Lower lobe of right lung (tissue), 2 donors: ENCODE results near the gene NDUFB10. TPM values are rescaled to one million over a fixed set of nuclear protein-coding genes. Genes with fewer than 3 reads are reported as not detected.

Experiments
- ATAC-seq, 2 donors: fragments of 200-7000 bp; cut with Tn5 transposase; one replicate each; pipeline ENCODE4 v1.9.1; 2020 to 2022; ENCODE audit warnings: mild to moderate bottlenecking in 2 of 2, moderate library complexity in 2 of 2
- DNase-seq: peaks from one replicate; pipeline ENCODE4 v3.0.0-alpha.2; 2020
- H3K27ac ChIP-seq: fragments of 200-600 bp; one replicate; pipeline ENCODE4 v1.8.0; 2022
- H3K27me3 ChIP-seq: fragments of 200-600 bp; one replicate; pipeline ENCODE4 v1.8.0; 2022; ENCODE audit warnings: low read depth
- H3K36me3 ChIP-seq: fragments of 200-600 bp; one replicate; pipeline ENCODE4 v1.8.0; 2022; ENCODE audit warnings: mild to moderate bottlenecking
- H3K4me1 ChIP-seq: fragments of 200-600 bp; one replicate; pipeline ENCODE4 v1.8.0; 2022
- H3K4me3 ChIP-seq: fragments of 200-600 bp; one replicate; pipeline ENCODE4 v1.8.0; 2022; ENCODE audit warnings: mild to moderate bottlenecking
- H3K9me3 ChIP-seq: fragments of 200-600 bp; one replicate; pipeline ENCODE4 v1.8.0; 2022
- intact Hi-C: fragments of 100-400 bp; cut with DNase I; formaldehyde crosslinking; loops from one replicate; pipeline ENCODE4 v1.11.0; 2022
- total RNA-seq: library from RNA; stranded (reverse); fragmentation: NEBNext Ultra II Directional; extraction: Animal tissue kit (Norgen Biotek cat#: 25700); gene quantifications from one replicate; pipeline ENCODE4 v1.2.1, GENCODE V29; 2021
- TF ChIP-seq, protein P1 (sequence below): fragments of 200-600 bp; IDR thresholded peaks from one replicate; pipeline ENCODE4 v1.8.0; 2022; ENCODE audit warnings: antibody characterized with exemption, mild to moderate bottlenecking
- donor health status: DM: no; HTN: yes; CAD: no; lungs with severe emphysema.

The NDUFB10 gene
- total RNA-seq, 1 donor from 2014 or later: 85.8 TPM

DNA sequence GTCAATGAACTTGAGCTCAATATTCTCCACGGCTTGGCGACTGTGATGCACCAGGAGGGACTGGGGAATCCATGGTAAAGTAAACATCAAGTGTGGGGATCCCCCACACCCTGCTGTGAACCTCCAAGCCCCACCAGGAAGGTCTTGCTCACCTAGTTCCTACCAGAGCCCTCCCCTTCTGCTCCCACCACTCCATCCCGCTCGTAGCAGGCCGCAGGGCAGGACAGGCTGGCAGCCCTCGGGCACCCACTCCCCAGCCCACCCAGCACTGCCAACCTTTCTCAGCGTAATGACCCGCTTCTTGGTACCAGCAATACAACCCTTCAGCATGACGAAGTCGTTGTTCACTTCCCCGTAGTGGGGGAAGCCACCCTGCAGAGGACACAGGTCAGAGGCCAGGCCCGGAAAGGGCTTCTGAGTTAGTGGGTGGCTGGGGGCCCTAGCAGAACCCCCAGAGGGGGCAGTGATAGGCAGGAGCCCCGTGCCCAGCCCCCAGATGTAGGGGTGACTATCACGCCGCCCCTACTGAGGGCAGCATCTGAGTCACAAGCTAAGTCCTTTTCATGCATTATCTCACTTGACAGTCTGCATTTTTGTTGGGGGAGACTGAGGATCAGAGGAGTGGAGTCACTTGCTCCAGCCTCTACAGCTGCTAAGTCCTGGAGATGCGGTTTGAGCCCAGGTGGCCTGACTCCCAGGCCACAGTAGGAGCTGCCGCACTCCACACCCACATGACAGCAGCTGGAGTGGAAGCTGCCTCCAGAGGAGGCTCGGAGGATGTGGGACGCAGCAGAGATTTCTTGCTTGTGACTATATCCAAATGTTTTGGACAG lies 13.6 kb upstream of the NDUFB10 start:
- intact Hi-C loops: no loop called here
- Histone ChIP-seq H3K4me1 (peaks cover 17% of the 10 kb centered on the region), H3K27ac (no peak overlapping the region), H3K36me3 (peaks cover 1% of the 10 kb centered on the region), H3K27me3 (no peaks in the 10 kb centered on the region), H3K9me3 (no peaks in the 10 kb centered on the region), H3K4me3 (no peak overlapping the region)
- no peak for ATAC-seq
- DNase-seq: peak; percentile 41
- TF ChIP-seq, protein P1, sequence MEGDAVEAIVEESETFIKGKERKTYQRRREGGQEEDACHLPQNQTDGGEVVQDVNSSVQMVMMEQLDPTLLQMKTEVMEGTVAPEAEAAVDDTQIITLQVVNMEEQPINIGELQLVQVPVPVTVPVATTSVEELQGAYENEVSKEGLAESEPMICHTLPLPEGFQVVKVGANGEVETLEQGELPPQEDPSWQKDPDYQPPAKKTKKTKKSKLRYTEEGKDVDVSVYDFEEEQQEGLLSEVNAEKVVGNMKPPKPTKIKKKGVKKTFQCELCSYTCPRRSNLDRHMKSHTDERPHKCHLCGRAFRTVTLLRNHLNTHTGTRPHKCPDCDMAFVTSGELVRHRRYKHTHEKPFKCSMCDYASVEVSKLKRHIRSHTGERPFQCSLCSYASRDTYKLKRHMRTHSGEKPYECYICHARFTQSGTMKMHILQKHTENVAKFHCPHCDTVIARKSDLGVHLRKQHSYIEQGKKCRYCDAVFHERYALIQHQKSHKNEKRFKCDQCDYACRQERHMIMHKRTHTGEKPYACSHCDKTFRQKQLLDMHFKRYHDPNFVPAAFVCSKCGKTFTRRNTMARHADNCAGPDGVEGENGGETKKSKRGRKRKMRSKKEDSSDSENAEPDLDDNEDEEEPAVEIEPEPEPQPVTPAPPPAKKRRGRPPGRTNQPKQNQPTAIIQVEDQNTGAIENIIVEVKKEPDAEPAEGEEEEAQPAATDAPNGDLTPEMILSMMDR: no peak

DNA sequence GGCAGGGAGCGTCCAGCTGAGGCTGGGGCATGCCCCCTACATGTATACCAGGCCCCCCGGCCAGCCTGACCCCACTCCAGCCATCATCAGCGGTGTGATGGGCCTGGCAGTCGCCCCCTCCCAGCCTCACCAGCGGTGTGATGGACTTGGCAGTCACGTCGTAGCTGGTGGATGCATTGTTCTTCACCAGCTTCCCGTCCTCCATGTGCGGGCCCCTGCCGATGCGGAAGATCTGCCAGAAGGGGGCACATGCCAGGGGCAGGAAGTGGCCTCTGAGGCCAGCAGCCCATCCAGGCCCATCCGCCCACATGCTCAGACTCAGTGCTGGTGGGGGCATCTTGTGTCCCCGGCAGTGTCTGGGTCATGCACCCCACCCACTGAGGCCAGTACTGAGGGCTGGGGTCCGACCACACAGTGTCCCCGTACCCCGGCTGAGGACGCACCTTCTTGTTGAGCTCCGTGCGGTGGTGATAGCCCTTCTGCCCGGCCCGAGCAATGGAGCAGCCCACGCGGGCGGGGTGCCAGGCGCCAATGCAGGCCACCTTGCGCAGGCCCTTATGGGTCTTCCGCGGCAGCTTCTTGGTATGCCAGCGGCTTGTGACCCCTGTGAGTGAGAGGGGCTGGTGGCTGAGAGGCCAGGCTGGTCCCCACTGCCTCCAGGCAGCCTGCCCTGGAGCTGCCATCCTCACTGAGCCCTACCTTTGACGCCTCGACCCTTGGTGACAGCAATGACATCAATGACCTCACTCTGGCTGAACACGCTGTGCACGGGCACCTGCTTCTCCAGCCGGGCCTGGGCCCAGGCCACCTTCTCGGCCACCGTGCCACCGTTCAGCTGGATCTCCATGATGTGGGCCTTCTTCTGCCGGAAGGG lies 12.6 kb upstream of the NDUFB10 start:
- H3K36me3 ChIP-seq: no peaks in the 10 kb centered on the region
- DNase-seq: peak; percentile 40
- no peaks in the 10 kb centered on the region for H3K9me3 ChIP-seq
- intact Hi-C loops: no loop called here
- H3K27ac ChIP-seq: no peak overlapping the region
- no peaks in the 10 kb centered on the region for H3K27me3 ChIP-seq
- ATAC-seq: no peak
- no peak overlapping the region for H3K4me3 ChIP-seq
- TF ChIP-seq, protein P1: no peak
- peaks cover 9% of the 10 kb centered on the region for H3K4me1 ChIP-seq

DNA sequence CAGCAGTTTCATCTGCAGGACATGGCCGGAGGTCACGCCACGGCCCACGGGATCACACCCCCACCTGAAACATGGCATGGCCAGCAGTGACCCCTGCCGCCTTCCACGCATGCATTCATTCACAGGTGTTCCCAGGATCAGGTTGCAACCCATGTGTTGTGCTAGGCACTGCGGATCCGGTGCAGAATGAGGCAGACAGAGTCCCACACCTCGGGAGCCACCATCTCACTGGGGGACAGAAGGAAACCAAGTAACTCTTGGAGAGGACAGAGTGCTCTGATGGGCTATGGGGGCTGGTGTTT lies 12.0 kb upstream of the NDUFB10 start:
- Histone ChIP-seq H3K36me3 (no peaks in the 10 kb centered on the region), H3K27ac (no peak overlapping the region), H3K27me3 (no peaks in the 10 kb centered on the region), H3K9me3 (no peaks in the 10 kb centered on the region), H3K4me3 (no peak overlapping the region), H3K4me1 (peaks cover 3% of the 10 kb centered on the region)
- intact Hi-C loops: no loop called here
- ATAC-seq: no peak
- TF ChIP-seq, protein P1: no peak
- peak; percentile 31 for DNase-seq

DNA sequence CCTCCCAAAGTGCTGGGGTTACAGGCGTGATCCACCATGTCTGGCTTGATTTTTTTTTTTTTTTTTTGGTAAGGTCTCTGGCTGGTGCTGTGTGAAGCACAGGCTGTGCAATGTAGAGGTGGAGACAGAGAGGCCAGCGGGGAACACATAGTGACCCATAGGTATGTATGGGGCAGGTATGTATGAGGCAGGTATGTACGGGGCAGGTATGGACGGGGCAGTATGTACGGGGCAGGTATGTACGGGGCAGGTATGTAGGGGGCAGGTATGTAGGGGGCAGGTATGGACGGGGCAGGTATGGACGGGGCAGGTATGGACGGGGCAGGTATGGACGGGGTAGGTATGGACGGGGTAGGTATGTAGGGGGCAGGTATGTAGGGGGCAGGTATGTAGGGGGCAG lies 9.8 kb upstream of the NDUFB10 start:
- intact Hi-C loops: no loop called here
- Histone ChIP-seq H3K27ac (no peak overlapping the region), H3K4me3 (no peak overlapping the region), H3K36me3 (no peaks in the 10 kb centered on the region), H3K9me3 (no peaks in the 10 kb centered on the region), H3K4me1 (no peaks in the 10 kb centered on the region), H3K27me3 (no peaks in the 10 kb centered on the region)
- ATAC-seq: no peak
- DNase-seq: peak; percentile 20
- TF ChIP-seq, protein P1: no peak

DNA sequence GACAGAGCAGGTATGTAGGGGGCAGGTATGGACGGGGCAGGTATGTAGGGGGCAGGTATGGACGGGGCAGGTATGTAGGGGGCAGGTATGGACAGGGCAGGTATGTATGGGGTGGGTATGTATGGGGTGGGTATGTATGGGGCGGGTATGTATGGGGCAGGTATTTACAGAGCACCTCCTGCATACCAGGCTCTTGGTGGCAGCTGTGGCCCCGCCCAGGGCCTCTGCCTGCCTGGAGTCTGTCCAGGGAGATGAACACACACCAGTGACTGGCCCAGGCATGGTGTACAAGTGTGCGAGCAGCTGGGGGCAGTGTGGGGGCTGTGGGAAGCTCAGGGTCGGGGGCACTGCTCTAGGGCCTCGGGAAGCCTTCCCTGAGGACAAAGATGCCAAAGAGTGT lies 9.3 kb upstream of the NDUFB10 start:
- Histone ChIP-seq H3K27ac (no peak overlapping the region), H3K9me3 (no peaks in the 10 kb centered on the region), H3K4me1 (no peaks in the 10 kb centered on the region), H3K27me3 (no peaks in the 10 kb centered on the region), H3K4me3 (no peak overlapping the region), H3K36me3 (no peaks in the 10 kb centered on the region)
- DNase-seq (peak; percentile 32), ATAC-seq (no peak)
- intact Hi-C loops: no loop called here
- TF ChIP-seq, protein P1: no peak
